Right lobe of liver (tissue), 4 donors: Measurements from ENCODE around the gene FHIT.

Experiments used
- POLR2A ChIP-seq: fragments of 450-650 bp; IDR thresholded peaks from one replicate; pipeline ENCODE4 v1.6.1; 2017; ENCODE audit warnings: antibody characterized with exemption, mild to moderate bottlenecking
- TF ChIP-seq, protein P1 (sequence below), 4 donors: fragments of 200-600 bp in 3 of 4; fragments of 450-650 bp in 1 of 4; IDR thresholded peaks; one replicate each; pipeline versions ENCODE4 v1.5.1 to v1.8.0; 2016 to 2022; ENCODE audit warnings: antibody characterized with exemption in 4 of 4, mild to moderate bottlenecking in 2 of 4
- donor health status: DM: no; HTN: no; CAD: no.
- donor health status: DM: no; HTN: no; CAD: no.
- donor health status: DM: no; HTN: yes; CAD: no.

DNA sequence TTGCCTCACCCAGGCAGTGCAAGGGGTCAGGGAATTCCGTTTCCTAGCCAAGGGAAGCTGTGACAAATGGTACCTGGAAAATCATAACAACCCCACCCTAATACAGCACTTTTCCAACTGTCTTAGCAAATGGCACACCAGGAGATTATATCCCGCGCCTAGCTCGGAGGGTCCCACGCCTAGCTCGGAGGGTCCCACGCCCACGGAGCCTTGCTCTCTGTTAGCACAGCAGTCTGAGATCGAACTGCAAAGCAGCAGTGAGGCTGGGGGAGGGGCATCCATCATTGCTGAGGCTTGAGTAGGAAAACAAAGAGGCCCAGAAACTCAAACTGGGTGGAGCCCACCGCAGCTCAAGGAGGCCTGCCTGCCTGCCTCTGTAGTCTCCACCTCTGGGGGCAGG lies 208.1 kb downstream of the FHIT start:
- TF ChIP-seq, protein P1, sequence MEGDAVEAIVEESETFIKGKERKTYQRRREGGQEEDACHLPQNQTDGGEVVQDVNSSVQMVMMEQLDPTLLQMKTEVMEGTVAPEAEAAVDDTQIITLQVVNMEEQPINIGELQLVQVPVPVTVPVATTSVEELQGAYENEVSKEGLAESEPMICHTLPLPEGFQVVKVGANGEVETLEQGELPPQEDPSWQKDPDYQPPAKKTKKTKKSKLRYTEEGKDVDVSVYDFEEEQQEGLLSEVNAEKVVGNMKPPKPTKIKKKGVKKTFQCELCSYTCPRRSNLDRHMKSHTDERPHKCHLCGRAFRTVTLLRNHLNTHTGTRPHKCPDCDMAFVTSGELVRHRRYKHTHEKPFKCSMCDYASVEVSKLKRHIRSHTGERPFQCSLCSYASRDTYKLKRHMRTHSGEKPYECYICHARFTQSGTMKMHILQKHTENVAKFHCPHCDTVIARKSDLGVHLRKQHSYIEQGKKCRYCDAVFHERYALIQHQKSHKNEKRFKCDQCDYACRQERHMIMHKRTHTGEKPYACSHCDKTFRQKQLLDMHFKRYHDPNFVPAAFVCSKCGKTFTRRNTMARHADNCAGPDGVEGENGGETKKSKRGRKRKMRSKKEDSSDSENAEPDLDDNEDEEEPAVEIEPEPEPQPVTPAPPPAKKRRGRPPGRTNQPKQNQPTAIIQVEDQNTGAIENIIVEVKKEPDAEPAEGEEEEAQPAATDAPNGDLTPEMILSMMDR (IDR thresholded peaks at IDR 0.05): no peak
- TF ChIP-seq POLR2A: no peak
